ENCODE results near the gene ANK2. TPM values are rescaled to one million over a fixed set of nuclear protein-coding genes. Genes with fewer than 3 reads are reported as not detected.

ANK2 gene
- total RNA-seq, 6 experiments from 2014 or later: 1.4 to 9.0 (median 2.3) TPM

GRCh38 chr4:113154281-113154680 lies 104.8 kb downstream of the ANK2 start:
- no peak overlapping the region for H3K4me3 Mint-ChIP-seq
- H3K4me1 Mint-ChIP-seq (ENCODE audit: low read depth): no peaks in the 10 kb centered on the region
- TF ChIP-seq, protein P1, sequence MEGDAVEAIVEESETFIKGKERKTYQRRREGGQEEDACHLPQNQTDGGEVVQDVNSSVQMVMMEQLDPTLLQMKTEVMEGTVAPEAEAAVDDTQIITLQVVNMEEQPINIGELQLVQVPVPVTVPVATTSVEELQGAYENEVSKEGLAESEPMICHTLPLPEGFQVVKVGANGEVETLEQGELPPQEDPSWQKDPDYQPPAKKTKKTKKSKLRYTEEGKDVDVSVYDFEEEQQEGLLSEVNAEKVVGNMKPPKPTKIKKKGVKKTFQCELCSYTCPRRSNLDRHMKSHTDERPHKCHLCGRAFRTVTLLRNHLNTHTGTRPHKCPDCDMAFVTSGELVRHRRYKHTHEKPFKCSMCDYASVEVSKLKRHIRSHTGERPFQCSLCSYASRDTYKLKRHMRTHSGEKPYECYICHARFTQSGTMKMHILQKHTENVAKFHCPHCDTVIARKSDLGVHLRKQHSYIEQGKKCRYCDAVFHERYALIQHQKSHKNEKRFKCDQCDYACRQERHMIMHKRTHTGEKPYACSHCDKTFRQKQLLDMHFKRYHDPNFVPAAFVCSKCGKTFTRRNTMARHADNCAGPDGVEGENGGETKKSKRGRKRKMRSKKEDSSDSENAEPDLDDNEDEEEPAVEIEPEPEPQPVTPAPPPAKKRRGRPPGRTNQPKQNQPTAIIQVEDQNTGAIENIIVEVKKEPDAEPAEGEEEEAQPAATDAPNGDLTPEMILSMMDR (IDR thresholded peaks at IDR 0.05): no peak

DNA sequence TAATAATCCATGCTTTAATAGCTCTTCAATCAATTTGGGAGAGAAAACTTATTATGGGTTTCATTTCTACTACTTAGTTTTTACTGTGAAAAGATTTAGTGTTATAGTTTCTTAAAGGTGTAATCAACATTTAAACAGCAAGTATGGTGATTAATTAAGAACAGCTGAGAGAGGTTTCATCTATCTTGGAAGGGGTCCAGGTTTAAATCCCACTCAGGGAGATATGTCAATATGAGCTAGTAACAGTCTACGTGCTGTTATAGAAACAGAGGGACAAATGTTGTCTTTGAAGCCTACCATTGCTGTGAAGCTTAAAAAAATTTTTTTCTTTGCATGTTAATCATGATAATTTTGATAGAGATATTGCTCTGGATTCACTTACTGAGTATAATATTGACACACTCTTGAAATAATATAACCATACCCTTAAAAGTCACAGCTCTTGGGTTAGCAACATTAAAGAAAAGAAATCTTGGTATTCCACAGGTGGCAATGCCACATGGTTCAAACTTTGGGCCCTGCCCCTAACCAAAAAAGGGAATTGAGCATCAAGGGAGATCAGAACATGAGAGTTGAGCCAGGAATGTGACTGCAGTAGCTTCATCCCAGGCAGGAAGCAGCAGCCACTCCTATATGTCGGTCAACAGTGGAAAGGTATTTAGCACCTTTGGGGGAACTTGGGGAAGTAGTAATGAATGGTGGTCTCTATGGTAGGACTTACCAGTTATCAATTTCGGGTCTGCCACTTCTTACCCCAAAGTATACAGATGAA lies 107.8 kb downstream of the ANK2 start:
- Mint-ChIP-seq H3K27me3 (ENCODE audit: insufficient read depth) (no peaks in the 10 kb centered on the region), H3K9me3 (no peaks in the 10 kb centered on the region), H3K4me3 (no peak overlapping the region), H3K4me1 (ENCODE audit: low read depth) (peaks cover 17% of the 10 kb centered on the region), H3K27ac (no peak overlapping the region), H3K36me3 (ENCODE audit: low read depth) (no peaks in the 10 kb centered on the region)
- TF ChIP-seq, protein P1 (IDR thresholded peaks at IDR 0.05): no peak
- no peak for DNase-seq

More at GRCh38 chr4:113154281-113154680, 104.8 kb downstream of the ANK2 start:
- H3K27me3 Mint-ChIP-seq (ENCODE audit: insufficient read depth): no peaks in the 10 kb centered on the region
- no peaks in the 10 kb centered on the region for H3K9me3 Mint-ChIP-seq
- no peak for DNase-seq
- H3K27ac Mint-ChIP-seq: no peak overlapping the region
- H3K36me3 Mint-ChIP-seq (ENCODE audit: low read depth): no peaks in the 10 kb centered on the region

DNA sequence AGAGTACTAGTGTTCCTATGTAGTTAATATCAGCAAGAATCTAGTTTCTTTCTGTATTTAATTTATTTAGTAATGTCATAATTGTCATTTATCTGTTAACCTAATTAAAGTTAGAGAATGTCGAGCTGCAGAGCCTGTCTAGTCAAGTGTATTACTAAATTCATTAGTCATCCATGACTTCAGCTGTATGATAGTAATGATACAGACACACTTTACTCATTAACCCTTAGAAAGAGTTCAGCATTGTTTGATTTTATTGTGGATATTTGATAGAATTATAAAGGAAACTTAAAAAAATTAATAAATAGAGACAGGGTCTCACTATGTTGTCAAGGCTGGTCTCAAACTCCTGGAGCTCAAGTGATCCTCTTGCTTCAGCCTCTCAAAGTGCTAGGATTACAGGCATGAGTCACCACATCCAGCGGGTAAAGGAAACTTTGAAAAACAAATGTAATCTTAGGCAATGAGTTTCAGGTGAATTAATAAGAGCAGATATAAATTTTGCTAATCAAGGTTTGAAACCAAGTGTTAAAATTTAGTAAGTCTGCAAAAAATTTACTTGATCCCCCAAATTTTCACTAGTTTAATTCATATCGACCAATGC lies 110.6 kb downstream of the ANK2 start:
- Mint-ChIP-seq H3K27ac (no peak overlapping the region), H3K9me3 (no peaks in the 10 kb centered on the region), H3K27me3 (ENCODE audit: insufficient read depth) (peaks cover 2% of the 10 kb centered on the region; the same call in 1 of the 2 replicates), H3K4me1 (ENCODE audit: low read depth) (peaks cover 20% of the 10 kb centered on the region), H3K36me3 (ENCODE audit: low read depth) (no peaks in the 10 kb centered on the region), H3K4me3 (no peak overlapping the region)
- DNase-seq: no peak
- TF ChIP-seq, protein P1 (IDR thresholded peaks at IDR 0.05): no peak

DNA sequence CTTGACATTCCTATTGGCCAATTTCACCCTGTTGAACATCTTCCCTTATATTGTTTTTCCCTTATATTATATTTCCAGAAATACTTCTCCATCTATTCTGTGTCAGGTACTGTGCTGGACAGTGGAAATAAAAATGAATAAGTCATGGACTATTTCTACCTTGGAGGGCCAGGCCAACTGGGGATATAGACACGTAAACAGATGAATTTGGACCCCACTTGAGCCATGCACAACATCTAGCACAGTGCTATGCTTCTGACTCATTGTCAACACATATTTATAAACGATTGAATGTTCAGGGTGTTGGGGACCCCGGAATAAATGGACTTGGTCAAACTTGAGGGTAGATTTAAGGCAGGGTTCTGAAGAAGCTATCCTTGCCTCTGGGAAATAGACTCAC lies 111.1 kb downstream of the ANK2 start:
- Mint-ChIP-seq H3K27me3 (ENCODE audit: insufficient read depth) (peaks cover 2% of the 10 kb centered on the region; the same call in 1 of the 2 replicates), H3K9me3 (no peaks in the 10 kb centered on the region), H3K36me3 (ENCODE audit: low read depth) (no peaks in the 10 kb centered on the region), H3K27ac (no peak overlapping the region), H3K4me1 (ENCODE audit: low read depth) (peaks cover 20% of the 10 kb centered on the region), H3K4me3 (no peak overlapping the region)
- TF ChIP-seq, protein P1 (IDR thresholded peaks at IDR 0.05): no peak
- no peak for DNase-seq

- H3K27ac Mint-ChIP-seq: no peak overlapping the region
- TF ChIP-seq, protein P1 (IDR thresholded peaks at IDR 0.05): no peak
- H3K4me3 Mint-ChIP-seq: no peak overlapping the region
- no peaks in the 10 kb centered on the region for H3K36me3 Mint-ChIP-seq (ENCODE audit: low read depth)
- H3K9me3 Mint-ChIP-seq: no peaks in the 10 kb centered on the region
- DNase-seq: no peak
- H3K4me1 Mint-ChIP-seq (ENCODE audit: low read depth): peaks cover 20% of the 10 kb centered on the region
- peaks cover 2% of the 10 kb centered on the region; the same call in 1 of the 2 replicates for H3K27me3 Mint-ChIP-seq (ENCODE audit: insufficient read depth)
Observed at GRCh38 chr4:113162089-113162488, 112.6 kb downstream of the ANK2 start.
